ENCODE measurements around the gene CPSF3. TPM values are rescaled to one million over a fixed set of nuclear protein-coding genes. Genes with fewer than 3 reads are reported as not detected.

CPSF3 gene
- total and polyA plus RNA-seq, 11 donors, result 12.0 to 27.5 (median 18.3) TPM

- Histone ChIP-seq H3K4me3 (no peak overlapping the region), H3K27me3 (no peaks in the 10 kb centered on the region), H3K27ac (no peak overlapping the region), H3K36me3 (peaks cover 5 to 100% (median 100%) of the 10 kb centered on the region in 9 donors), H3K9me3 (no peaks in the 10 kb centered on the region), H3K4me1 (no peaks in the 10 kb centered on the region)
- TF ChIP-seq POLR2A (IDR thresholded peaks at IDR 0.05), result no peak
- no peak for TF ChIP-seq CTCF (IDR thresholded peaks at IDR 0.05)
- ATAC-seq (no peak), DNase-seq (no peak)
- intact Hi-C loops (cut with DNase I), result loop anchor here in 1 of 10 donors (5.0 kb wide), 1 partner anchor 37 kb away; no protein-coding TSS in a partner anchor
- 89 to 97% (median 91%) methylated on average over 2 of the region's 2 CpGs for WGBS, 4 donors
Measured at GRCh38 chr2:9490789-9491188, 67.3 kb downstream of the CPSF3 start.

- 26 to 48% (median 37%) methylated on average over 2 of the region's 2 CpGs for WGBS, 4 donors
- peaks cover 5 to 100% (median 98%) of the 10 kb centered on the region in 9 donors for H3K36me3 ChIP-seq
- no peak for TF ChIP-seq CTCF (IDR thresholded peaks at IDR 0.05)
- ATAC-seq, result peak in 2 of 4 donors; percentile 27 to 42
- no peak for DNase-seq
- H3K27ac ChIP-seq, result no peak overlapping the region
- H3K27me3 ChIP-seq, result no peaks in the 10 kb centered on the region
- H3K4me1 ChIP-seq, result peaks cover 0 to 4% (median 0%) of the 10 kb centered on the region in 12 donors
- no peaks in the 10 kb centered on the region for H3K9me3 ChIP-seq
- intact Hi-C loops (cut with DNase I), result loop anchor here in 1 of 10 donors (5.0 kb wide), 1 partner anchor 34 kb away; no protein-coding TSS in a partner anchor
- H3K4me3 ChIP-seq, result no peak overlapping the region
Measured at GRCh38 chr2:9492927-9493326, 69.5 kb downstream of the CPSF3 start.

GRCh38 chr2:9493478-9493877, 70.0 kb downstream of the CPSF3 start:
- DNase-seq (no peak), ATAC-seq (no peak)
- Histone ChIP-seq H3K9me3 (no peaks in the 10 kb centered on the region), H3K27ac (no peak overlapping the region), H3K4me1 (peaks cover 0 to 8% (median 1%) of the 10 kb centered on the region in 12 donors), H3K36me3 (peaks cover 5 to 100% (median 95%) of the 10 kb centered on the region in 9 donors), H3K4me3 (no peak overlapping the region), H3K27me3 (no peaks in the 10 kb centered on the region)
- WGBS, 4 donors, result 70 to 87% (median 81%) methylated on average over 3 of the region's 3 CpGs
- TF ChIP-seq POLR2A (IDR thresholded peaks at IDR 0.05) (no peak), CTCF (IDR thresholded peaks at IDR 0.05) (no peak)
- intact Hi-C loops (cut with DNase I), result loop anchor here in 1 of 10 donors (5.0 kb wide), 1 partner anchor 34 kb away; no protein-coding TSS in a partner anchor

- no peaks in the 10 kb centered on the region for H3K9me3 ChIP-seq
- H3K4me1 ChIP-seq, result peaks cover 0 to 8% (median 2%) of the 10 kb centered on the region in 12 donors
- no peaks in the 10 kb centered on the region for H3K27me3 ChIP-seq
- WGBS, 4 donors, result 75 to 95% (median 90%) methylated on average over 1 of the region's 1 CpG
- ATAC-seq, result no peak
- intact Hi-C loops (cut with DNase I), result loop anchor here in 1 of 10 donors (5.0 kb wide), 1 partner anchor 33 kb away; no protein-coding TSS in a partner anchor
- peaks cover 5 to 100% (median 89%) of the 10 kb centered on the region in 9 donors for H3K36me3 ChIP-seq
- no peak overlapping the region for H3K4me3 ChIP-seq
- no peak for TF ChIP-seq POLR2A (IDR thresholded peaks at IDR 0.05)
- TF ChIP-seq CTCF (IDR thresholded peaks at IDR 0.05), result no peak
- DNase-seq, result no peak
- H3K27ac ChIP-seq, result no peak overlapping the region
Measured at GRCh38 chr2:9494081-9494480, 70.6 kb downstream of the CPSF3 start.
